GM19035 (cell line): ENCODE measurements around the gene CCL5.

ENCODE experiments used
- ATAC-seq: cut with Tn5 transposase; IDR thresholded peaks from one replicate; pipeline ENCODE4 v1.9.1; 2021; ENCODE audit not compliant: unreplicated experiment

The CCL5 gene

GRCh38 chr17:35868737-35869136, 11.4 kb downstream of the CCL5 start, which contains the start of gene HEATR9:
TSS of gene HEATR9 (minus strand) at chr17:35868891. CDS start at chr17:35868742, 149 bp downstream.
- no peak for ATAC-seq

- no peak for ATAC-seq
Observed at GRCh38 chr17:35867574-35867973, 12.6 kb downstream of the CCL5 start.

DNA sequence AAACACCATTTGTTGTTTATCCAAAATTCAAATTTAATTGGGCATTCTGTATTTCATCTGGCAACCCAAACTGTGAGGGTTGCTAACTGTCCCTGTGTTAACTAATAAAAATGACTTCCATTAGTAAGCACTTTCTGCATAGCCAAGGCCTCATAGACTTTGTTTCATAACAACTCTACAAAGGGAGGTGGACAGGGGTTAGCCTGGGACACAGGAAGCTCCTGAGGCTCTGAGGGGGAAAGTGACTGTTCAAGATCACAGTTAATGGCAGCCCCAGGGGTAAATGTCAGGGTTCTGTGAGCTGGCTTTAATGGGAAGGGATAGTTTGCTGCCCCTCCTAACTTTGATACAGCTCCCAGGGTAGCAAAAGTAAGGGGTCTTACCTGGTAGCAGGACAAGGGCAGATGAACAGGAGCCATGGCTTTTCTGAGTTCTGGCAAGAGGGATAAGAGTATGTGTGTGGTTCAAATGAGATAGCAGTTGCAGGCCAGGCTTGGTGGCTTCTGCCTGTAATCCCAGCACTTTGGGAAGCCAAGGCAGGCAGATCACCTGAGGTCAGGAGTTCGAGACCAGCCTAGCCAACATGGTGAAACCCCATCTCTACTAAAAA, 13.7 kb downstream of the CCL5 start:
- no peak for ATAC-seq

DNA sequence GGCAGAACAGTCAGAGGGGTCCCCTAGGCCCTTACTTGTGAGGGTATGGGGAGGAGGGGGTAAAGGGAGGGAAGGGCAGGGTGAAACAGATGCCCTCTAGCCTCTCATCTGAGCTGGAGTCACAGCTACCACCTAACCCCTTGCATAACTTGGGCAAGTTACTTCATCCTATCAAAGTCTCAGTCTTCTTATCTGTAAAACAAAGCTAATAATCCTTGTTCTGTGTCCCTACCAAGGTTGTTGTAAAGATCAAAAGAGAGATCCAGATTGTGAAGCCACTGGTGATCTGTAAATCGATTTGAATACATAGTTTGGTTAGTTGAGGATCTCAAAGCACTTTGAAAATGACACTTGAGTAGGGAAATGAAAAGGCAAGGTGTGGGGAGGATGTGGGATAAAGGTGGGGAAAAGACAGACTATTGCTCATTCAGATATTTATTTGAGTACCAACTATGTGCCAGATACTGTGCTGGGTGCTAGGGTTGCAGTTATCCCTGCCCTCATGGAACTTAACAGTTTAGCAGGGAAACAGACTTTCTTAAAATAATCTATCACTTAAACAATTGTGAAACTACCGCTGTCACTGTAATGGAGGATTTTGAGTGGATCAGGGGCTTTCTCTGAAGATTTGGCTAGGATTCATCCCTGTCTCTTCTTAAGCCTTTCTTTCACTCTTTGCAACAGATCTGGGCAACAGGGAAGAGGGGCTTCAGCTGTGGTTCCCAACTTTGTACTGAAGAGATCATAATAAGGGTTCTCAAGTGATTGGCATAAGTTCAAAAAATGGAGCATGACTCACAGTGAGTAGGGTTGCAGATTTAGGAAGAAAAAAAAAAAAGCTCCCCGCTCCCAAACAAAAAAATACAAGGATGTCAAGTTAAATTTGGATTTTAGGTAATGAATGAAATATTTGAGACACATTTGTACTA, 14.5 kb downstream of the CCL5 start:
- ATAC-seq: no peak

GRCh38 chr17:35864853-35865252, 15.3 kb downstream of the CCL5 start:
- no peak for ATAC-seq

- no peak for ATAC-seq
Observed at GRCh38 chr17:35856603-35857002, 23.6 kb downstream of the CCL5 start.

GRCh38 chr17:35855965-35856364, 24.2 kb downstream of the CCL5 start:
- ATAC-seq: no peak

DNA sequence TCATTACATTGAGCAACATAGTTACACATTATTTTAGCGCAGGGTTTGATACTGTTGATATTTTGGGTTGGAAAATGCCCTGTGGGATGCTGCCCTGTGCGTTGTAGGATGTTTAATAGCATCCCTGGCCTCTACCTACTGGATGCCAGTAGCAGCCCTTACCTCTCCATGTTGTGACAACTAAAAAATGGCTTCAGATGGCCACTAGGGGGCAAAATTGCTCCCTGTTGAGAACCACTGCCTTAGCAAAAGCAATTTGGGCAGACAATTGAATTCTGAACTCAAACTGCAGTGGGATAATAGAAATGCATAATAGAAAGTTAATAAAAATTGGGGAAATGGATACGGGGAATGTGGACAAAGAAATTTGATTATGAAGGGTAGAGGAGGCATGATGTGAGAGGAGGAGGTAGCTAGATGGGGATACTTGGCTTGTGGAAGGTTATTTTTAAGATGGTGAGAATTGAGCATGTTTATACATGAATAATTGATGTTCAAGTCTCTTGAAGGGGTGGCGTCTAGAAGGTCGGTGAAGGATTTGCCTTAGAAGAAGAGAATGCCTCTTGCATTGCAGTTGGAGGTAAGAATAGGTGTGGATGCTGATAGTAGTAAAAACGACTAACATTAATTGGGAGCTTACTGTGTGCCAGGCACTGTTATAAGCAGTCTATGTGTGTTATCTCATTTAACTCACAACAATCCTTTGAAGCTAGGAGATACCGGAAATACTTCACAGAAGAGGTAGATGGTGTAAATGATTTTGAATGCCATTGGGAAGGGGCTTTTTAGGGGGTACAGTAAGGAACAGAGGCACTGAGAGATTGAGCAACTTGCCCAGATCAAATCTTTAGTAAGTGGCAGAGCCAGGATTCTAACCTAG, 30.5 kb downstream of the CCL5 start:
- no peak for ATAC-seq

GRCh38 chr17:35847633-35848373, 32.4 kb downstream of the CCL5 start:
- no peak for ATAC-seq

- no peak for ATAC-seq
Observed at GRCh38 chr17:35847006-35847405, 33.2 kb downstream of the CCL5 start.

GRCh38 chr17:35846055-35846809, 33.9 kb downstream of the CCL5 start:
- no peak for ATAC-seq

DNA sequence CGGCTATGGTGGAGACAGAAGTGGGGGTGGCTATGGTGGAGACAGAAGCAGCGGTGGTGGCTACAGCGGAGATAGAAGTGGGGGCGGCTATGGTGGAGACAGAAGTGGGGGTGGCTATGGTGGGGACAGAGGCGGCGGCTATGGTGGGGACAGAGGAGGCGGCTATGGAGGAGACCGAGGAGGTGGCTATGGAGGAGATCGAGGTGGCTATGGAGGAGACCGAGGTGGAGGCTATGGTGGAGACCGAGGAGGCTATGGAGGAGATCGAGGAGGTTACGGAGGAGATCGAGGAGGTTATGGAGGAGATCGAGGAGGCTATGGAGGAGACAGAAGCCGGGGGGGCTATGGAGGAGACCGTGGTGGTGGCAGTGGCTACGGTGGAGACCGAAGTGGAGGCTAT, 35.6 kb downstream of the CCL5 start:
- ATAC-seq: no peak

DNA sequence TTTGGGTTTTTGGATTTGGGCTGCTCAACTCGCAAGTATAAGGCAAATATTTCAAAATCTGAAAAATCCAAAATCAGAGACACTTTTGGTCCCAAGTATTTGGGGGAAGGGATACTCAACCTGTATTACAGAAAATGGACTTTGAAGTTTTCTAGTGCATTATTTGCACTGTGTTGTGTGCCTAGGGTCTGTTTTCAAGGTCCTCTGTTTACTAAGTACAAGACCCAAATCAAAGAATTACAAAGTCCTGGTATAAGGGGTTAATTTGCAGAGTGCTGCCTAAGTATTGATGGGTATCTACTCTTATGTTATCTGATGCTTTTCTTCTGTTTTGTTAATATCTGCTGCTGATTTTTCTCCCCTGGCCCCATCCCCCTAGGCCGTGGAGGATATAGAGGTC, 36.5 kb downstream of the CCL5 start:
- no peak for ATAC-seq

DNA sequence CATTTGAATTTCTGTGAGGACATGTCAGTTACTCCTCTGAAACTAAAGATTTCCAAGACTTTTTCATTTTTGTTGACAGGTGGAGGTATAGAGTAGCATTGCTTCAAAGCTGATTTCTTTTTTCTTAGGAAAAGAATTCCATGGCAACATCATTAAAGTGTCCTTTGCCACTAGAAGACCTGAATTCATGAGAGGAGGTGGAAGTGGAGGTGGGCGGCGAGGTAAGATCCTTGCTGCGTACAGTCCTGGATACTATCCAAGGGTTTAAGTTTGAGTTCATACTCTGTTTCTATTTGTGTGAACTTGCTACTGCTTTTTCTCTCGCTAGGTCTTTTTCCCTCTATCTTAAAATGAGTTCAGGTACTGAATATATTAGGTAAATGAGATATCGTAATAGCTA, 37.9 kb downstream of the CCL5 start:
- no peak for ATAC-seq

GRCh38 chr17:35841505-35841904, 38.7 kb downstream of the CCL5 start:
- no peak for ATAC-seq

- no peak for ATAC-seq
Observed at GRCh38 chr17:35841101-35841500, 39.1 kb downstream of the CCL5 start.

GRCh38 chr17:35825206-35825605, 55.0 kb downstream of the CCL5 start:
- no peak for ATAC-seq
